ENCODE measurements around the gene APAF1.
A peak's percentile ranks its signal among the peaks of the same experiment; 100 is the strongest.
"Not testable (repeated sequence)": the region's sequence is repeated elsewhere in the genome, so short reads cannot be mapped to it uniquely, and the experiment has no call there.

Gene APAF1

DNA sequence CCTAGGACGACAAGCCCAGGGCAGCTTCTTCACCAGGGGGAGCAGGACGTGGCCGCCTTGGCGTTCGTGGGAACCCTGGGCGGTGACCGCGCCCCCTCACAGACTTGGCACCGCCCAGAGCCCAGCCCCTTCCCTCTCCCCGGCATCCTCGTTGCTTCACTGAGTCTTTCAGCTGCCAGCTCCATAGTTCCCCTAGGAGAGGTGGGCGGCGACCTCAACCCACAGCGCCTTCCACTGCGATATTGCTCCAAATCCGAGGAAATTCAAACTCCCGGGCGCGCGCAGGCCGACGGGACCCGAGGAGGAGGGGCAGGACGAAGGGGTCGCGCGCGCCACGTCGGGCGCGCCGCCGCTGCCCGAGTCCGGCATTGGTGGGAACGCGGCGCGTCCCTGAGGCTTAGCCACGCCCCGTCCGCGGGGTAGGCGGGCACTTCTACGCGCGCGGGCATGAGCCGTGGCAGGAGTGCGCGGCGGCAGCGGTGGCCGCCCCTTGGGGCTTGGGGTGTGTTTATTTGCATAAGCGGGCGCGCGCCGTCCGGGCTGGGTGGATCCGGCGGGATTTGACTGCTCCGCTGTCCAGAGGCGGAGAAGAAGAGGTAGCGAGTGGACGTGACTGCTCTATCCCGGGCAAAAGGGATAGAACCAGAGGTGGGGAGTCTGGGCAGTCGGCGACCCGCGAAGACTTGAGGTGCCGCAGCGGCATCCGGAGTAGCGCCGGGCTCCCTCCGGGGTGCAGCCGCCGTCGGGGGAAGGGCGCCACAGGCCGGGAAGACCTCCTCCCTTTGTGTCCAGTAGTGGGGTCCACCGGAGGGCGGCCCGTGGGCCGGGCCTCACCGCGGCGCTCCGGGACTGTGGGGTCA, at the start of gene APAF1, which contains the start of gene IKBIP:
Gene APAF1, plus strand, starts transcription at position 579 of the 860 bp plus-strand sequence. CDS start 3,070 bp downstream, outside the sequence.
Gene IKBIP, minus strand, starts transcription at position 77 of the 860 bp plus-strand sequence. CDS start 87 bp downstream, outside the sequence.
- TF ChIP-seq CTCF (IDR thresholded peaks at IDR 0.05; ENCODE audit: extremely low read depth, missing control alignments) = no peak
- DNase-seq (ENCODE audit: low spot score) = peak; percentile 98

GRCh38 chr12:98597313-98597712, 47.8 kb upstream of the APAF1 start:
- not testable (repeated sequence) for DNase-seq (ENCODE audit: low spot score)

GRCh38 chr12:98601924-98602323, 43.2 kb upstream of the APAF1 start:
- no peak for TF ChIP-seq CTCF (IDR thresholded peaks at IDR 0.05; ENCODE audit: extremely low read depth, missing control alignments)
- DNase-seq (ENCODE audit: low spot score) = no peak

GRCh38 chr12:98606359-98606988, 38.6 kb upstream of the APAF1 start:
- no peak for TF ChIP-seq CTCF (IDR thresholded peaks at IDR 0.05; ENCODE audit: extremely low read depth, missing control alignments)
- no peak for DNase-seq (ENCODE audit: low spot score)

DNA sequence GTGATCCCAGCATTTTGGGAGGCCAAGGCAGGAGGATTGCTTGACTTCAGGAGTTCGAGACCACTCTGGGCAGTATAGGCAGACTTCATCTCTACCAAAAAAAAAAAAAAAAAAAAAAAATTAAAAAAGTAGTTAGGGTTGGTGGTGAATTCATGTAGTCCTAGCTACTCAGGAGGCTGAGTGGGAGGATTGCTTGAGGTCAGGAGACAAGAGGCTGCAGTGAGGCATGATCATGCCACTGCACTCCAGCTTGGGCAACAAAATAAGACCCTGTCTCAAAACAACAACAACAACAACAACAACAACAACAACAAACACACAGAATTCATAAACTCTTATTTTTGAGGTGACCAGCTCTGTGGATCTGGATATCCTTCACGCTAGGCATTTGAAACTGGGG, 34.5 kb upstream of the APAF1 start:
- no peak for TF ChIP-seq CTCF (IDR thresholded peaks at IDR 0.05; ENCODE audit: extremely low read depth, missing control alignments)
- no peak for DNase-seq (ENCODE audit: low spot score)

- no peak for TF ChIP-seq CTCF (IDR thresholded peaks at IDR 0.05; ENCODE audit: extremely low read depth, missing control alignments)
- peak; percentile 33 for DNase-seq (ENCODE audit: low spot score)
Observed at GRCh38 chr12:98612696-98613334, 32.3 kb upstream of the APAF1 start.

- no peak for DNase-seq (ENCODE audit: low spot score)
Observed at GRCh38 chr12:98618952-98619351, 26.1 kb upstream of the APAF1 start.

More at GRCh38 chr12:98618952-98619351, 26.1 kb upstream of the APAF1 start:
- no peak for TF ChIP-seq CTCF (IDR thresholded peaks at IDR 0.05; ENCODE audit: extremely low read depth, missing control alignments)
